Endothelial cell of umbilical vein (primary cell): ENCODE measurements around the gene EYS. TPM values are rescaled to one million over a fixed set of nuclear protein-coding genes. Genes with fewer than 3 reads are reported as not detected.
A peak's percentile ranks its signal among the peaks of the same experiment; 100 is the strongest.

ENCODE experiments used
- BruUV-seq: library from RNA; stranded (reverse); fragments of 400-500 nt; replicated peaks from 2 replicates; lab custom pipeline; 2021; lab: Mats Ljungman, UMichigan
- CTCF ChIA-PET: fragments of 300-600, 350-600 bp; sonication (Branson Sonifier 250); formaldehyde crosslinking; loops from one replicate; lab custom pipeline; 2021; ENCODE audit warnings: antibody characterized with exemption, inconsistent platforms; lab: Charles Lee
- POLR2A ChIA-PET: fragments of 300-600, 350-600 bp; sonication (Branson Sonifier 250); formaldehyde crosslinking; loops from one replicate; lab custom pipeline; 2021; ENCODE audit warnings: antibody characterized with exemption, inconsistent platforms; lab: Charles Lee
- DNase-seq: peaks from one replicate; pipeline ENCODE4 v3.0.0-alpha.2; 2011; ENCODE audit warnings: low read depth, low spot score
- FAIRE-seq: peaks from 2 replicates; lab custom pipeline; 2011; peaks lifted over from hg19 to GRCh38; lab: Jason Lieb, UNC
- H2AFZ ChIP-seq: 2 replicates; pipeline ENCODE4 v1.6.0; 2012; ENCODE audit warnings: low read depth, low read length, control low read depth, inconsistent platforms
- H3K27ac ChIP-seq: 2 replicates; pipeline ENCODE4 v1.5.1; 2011; ENCODE audit warnings: low read depth, mild to moderate bottlenecking, control low read depth, low read length, moderate library complexity; ENCODE audit not compliant: insufficient read depth
- H3K27me3 ChIP-seq, 2 experiments: 2 replicates each; pipeline versions ENCODE4 v1.6.0 to v1.6.1; 2011; ENCODE audit warnings: low read length in 2 of 2, mixed read lengths in 1 of 2; ENCODE audit not compliant: control insufficient read depth in 2 of 2, insufficient read depth in 2 of 2
- H3K36me3 ChIP-seq, 2 experiments: 2 replicates in 1 of 2; 3 replicates in 1 of 2; pipeline ENCODE4 v1.5.1; 2011; ENCODE audit warnings: low read length in 2 of 2, mild to moderate bottlenecking in 1 of 2, moderate library complexity in 1 of 2; ENCODE audit not compliant: control insufficient read depth in 2 of 2, insufficient read depth in 2 of 2; ENCODE audit errors: extremely low read depth in 1 of 2
- H3K4me1 ChIP-seq: 3 replicates; pipeline ENCODE4 v1.5.1; 2011; ENCODE audit warnings: mild to moderate bottlenecking, low read length; ENCODE audit not compliant: control insufficient read depth, insufficient read depth; ENCODE audit errors: extremely low read depth
- H3K4me2 ChIP-seq: 2 replicates; pipeline ENCODE4 v1.6.1; 2011; ENCODE audit warnings: low read length, control low read depth, mixed read lengths; ENCODE audit not compliant: insufficient read depth
- H3K4me3 ChIP-seq, 3 experiments: fragments of 200-600 bp in 1 of 3; sonication (generic), shearing (Covaris generic) in 1 of 3; replicated peaks in 1 of 3; 2 replicates each; pipeline ENCODE4 v1.5.1; 2011 to 2016; ENCODE audit warnings: control low read depth in 3 of 3, low read length in 3 of 3, mild to moderate bottlenecking in 2 of 3, inconsistent platforms in 1 of 3, low read depth in 1 of 3, moderate library complexity in 1 of 3; ENCODE audit not compliant: insufficient read depth in 1 of 3
- H3K79me2 ChIP-seq: 2 replicates; pipeline ENCODE4 v1.6.0; 2012; ENCODE audit warnings: low read length, inconsistent platforms; ENCODE audit not compliant: control insufficient read depth, insufficient read depth
- H3K9ac ChIP-seq: replicated peaks from 2 replicates; pipeline ENCODE3; 2011; ENCODE audit warnings: low read length, control low read depth; ENCODE audit not compliant: insufficient read depth; ENCODE audit errors: extremely low read depth
- H3K9me1 ChIP-seq: replicated peaks from 3 replicates; pipeline ENCODE4 v1.6.0; 2011; ENCODE audit warnings: mild to moderate bottlenecking, low read length; ENCODE audit not compliant: control insufficient read depth, insufficient read depth; ENCODE audit errors: extremely low read depth
- H3K9me3 ChIP-seq: replicated peaks from 2 replicates; pipeline ENCODE4 v1.5.1; 2012; ENCODE audit warnings: low read length, inconsistent platforms; ENCODE audit not compliant: control insufficient read depth, insufficient read depth
- H4K20me1 ChIP-seq: replicated peaks from 2 replicates; pipeline ENCODE3; 2011; ENCODE audit warnings: mild to moderate bottlenecking, low read length; ENCODE audit not compliant: control insufficient read depth, insufficient read depth; ENCODE audit errors: extremely low read depth
- CTCF ChIP-seq, 2 donors: IDR thresholded peaks; 1 replicate in 1 of 2; 2 replicates in 1 of 2; pipeline ENCODE4 v1.5.1; 2011; ENCODE audit warnings: low read length in 2 of 2, mild to moderate bottlenecking in 2 of 2, moderate library complexity in 2 of 2, control low read depth in 1 of 2, inconsistent platforms in 1 of 2, low read depth in 1 of 2; ENCODE audit not compliant: insufficient read depth in 1 of 2; ENCODE audit errors: extremely low read depth in 1 of 2
- EZH2 ChIP-seq: IDR thresholded peaks from 2 replicates; pipeline ENCODE4 v1.6.1; 2012; ENCODE audit warnings: borderline replicate concordance, low read depth, mild to moderate bottlenecking, moderate library complexity, low read length, inconsistent platforms; ENCODE audit not compliant: severe bottlenecking
- FOS ChIP-seq: IDR thresholded peaks from 2 replicates; pipeline ENCODE4 v1.6.1; 2011; ENCODE audit warnings: mild to moderate bottlenecking, low read length, moderate library complexity, borderline replicate concordance; ENCODE audit not compliant: insufficient read depth
- GATA2 ChIP-seq: IDR thresholded peaks from 2 replicates; pipeline ENCODE4 v1.7.0; 2011; ENCODE audit warnings: low read depth, mild to moderate bottlenecking, moderate library complexity, mixed read lengths, low read length; ENCODE audit not compliant: insufficient read length, insufficient read depth
- JUN ChIP-seq: IDR thresholded peaks from 2 replicates; pipeline ENCODE4 v1.6.1; 2011; ENCODE audit warnings: borderline replicate concordance, low read depth; ENCODE audit not compliant: insufficient read length, insufficient read depth
- MAX ChIP-seq: IDR thresholded peaks from 2 replicates; pipeline ENCODE4 v1.6.1; 2011; ENCODE audit not compliant: insufficient read depth, insufficient read length
- MYC ChIP-seq: IDR thresholded peaks from one replicate; pipeline ENCODE4 v1.6.1; 2011; ENCODE audit warnings: mild to moderate bottlenecking, low read depth, low read length
- POLR2A ChIP-seq: IDR thresholded peaks from 2 replicates; pipeline ENCODE4 v1.6.1; 2012; ENCODE audit warnings: low read depth, mild to moderate bottlenecking, control low read depth, low read length
- POLR2AphosphoS5 ChIP-seq: IDR thresholded peaks from 2 replicates; pipeline ENCODE4 v1.6.1; 2012; ENCODE audit warnings: low read depth, mild to moderate bottlenecking, control low read depth, low read length, moderate library complexity; ENCODE audit not compliant: insufficient read depth
- dilution Hi-C: fragments of 300-500 bp; cut with MboI; formaldehyde crosslinking; loops from one replicate; pipeline ENCODE4 v1.15.0; 2019; ENCODE audit warnings: low sequenced_read_pairs; ENCODE audit not compliant: extremely low pct_ligation_motif_present
- intact Hi-C: fragments of 100-400 bp; cut with micrococcal nuclease; formaldehyde crosslinking; loops from one replicate; pipeline ENCODE4 v1.10.0; 2022
- polyA plus RNA-seq, 4 experiments: library from polyadenylated mRNA; depleted of rRNA in 3 of 4; stranded (reverse) in 3 of 4; unstranded in 1 of 4; fragments of >200 nt; gene quantifications; 2 replicates each; pipeline versions ENCODE4 v1.2.1 to v1.2.3, GENCODE V29; 2011 to 2012; ENCODE audit warnings: missing spikeins in 1 of 4
- total RNA-seq: library from RNA; stranded (reverse); gene quantifications from 2 replicates; pipeline ENCODE4 v1.2.3, GENCODE V29; 2021

EYS gene
- total and polyA plus RNA-seq, 2 donors (not counting 3 experiments of a cell fraction or from before 2014, with no cell fraction given) = 0.01 to 0.27 TPM

GRCh38 chr6:64838726-64839125 lies 868.3 kb downstream of the EYS start:
- no peaks in the 10 kb centered on the region for H3K27me3 ChIP-seq
- no peaks in the 10 kb centered on the region for H3K79me2 ChIP-seq
- H3K9ac ChIP-seq = no peak overlapping the region
- ChIA-PET CTCF (interaction anchor here (0.8 to 0.9 kb wide), 2 partner anchors 11 kb away, joined by 3 to 4 read pairs; no protein-coding TSS in a partner anchor), POLR2A (no interaction called here)
- FAIRE-seq = no peak
- H2AFZ ChIP-seq = no peak overlapping the region
- no peak overlapping the region for H3K4me2 ChIP-seq
- H3K9me3 ChIP-seq = no peaks in the 10 kb centered on the region
- intact Hi-C loops (no loop called here), dilution Hi-C loops (no loop called here)
- no peaks in the 10 kb centered on the region for H3K36me3 ChIP-seq
- H4K20me1 ChIP-seq = no peaks in the 10 kb centered on the region
- no TSS peak for BruUV-seq
- H3K4me3 ChIP-seq = no peak overlapping the region
- TF ChIP-seq FOS (no peak), MYC (no peak), POLR2AphosphoS5 (no peak), POLR2A (no peak), EZH2 (no peak), MAX (no peak), CTCF (IDR thresholded peaks at IDR 0.05; ENCODE audit: extremely low read depth in 1 of 2, insufficient read depth in 1 of 2, low read depth in 1 of 2, low read length in 2 of 2) (no peak), JUN (no peak), GATA2 (no peak)
- no peaks in the 10 kb centered on the region for H3K9me1 ChIP-seq
- no peak overlapping the region for H3K27ac ChIP-seq
- no peaks in the 10 kb centered on the region for H3K4me1 ChIP-seq
- peak; percentile 64 for DNase-seq
